ENCODE results near the gene SIRT3. TPM values are rescaled to one million over a fixed set of nuclear protein-coding genes. Genes with fewer than 3 reads are reported as not detected.

Gene SIRT3
- total RNA-seq, result 10.2 and 11.1 TPM in 2 replicates

GRCh38 chr11:235997-236773 lies at the start of gene SIRT3:
Gene SIRT3 (minus strand): TSS chr11:236342. CDS start chr11:236328, 14 bp downstream.

GRCh38 chr11:278001-278951 lies 42.1 kb upstream of the SIRT3 start, which contains the start of gene NLRP6:
Gene NLRP6 (plus strand): TSS chr11:278407. CDS start chr11:278570, 163 bp downstream.

GRCh38 chr11:236774-237767 lies 929 bp upstream of the SIRT3 start, which contains the start of gene PSMD13:
Gene PSMD13 (plus strand): TSS chr11:236976. CDS start chr11:237050, 74 bp downstream.

GRCh38 chr11:207208-207862 lies 28.8 kb downstream of the SIRT3 start, which contains the start of the genes BET1L and RIC8A:
Gene BET1L (minus strand): TSS chr11:207399. CDS start chr11:207321, 78 bp downstream.
Gene RIC8A (plus strand): TSS chr11:207708. CDS start chr11:208855, 1,147 bp downstream.

GRCh38 chr11:192674-193128 lies 43.4 kb downstream of the SIRT3 start, which contains the start of gene SCGB1C1:
Gene SCGB1C1 (plus strand): TSS chr11:193078. CDS start chr11:193100, 22 bp downstream.

Other genes starting within 250 kb of the SIRT3 start
- not detected in 2 replicates for gene SCGB1C1, start 43.3 kb downstream of the SIRT3 start, total RNA-seq
- 34.9 and 44.1 TPM in 2 replicates for gene BET1L, start 28.9 kb downstream of the SIRT3 start, total RNA-seq
- gene RIC8A, start 28.6 kb downstream of the SIRT3 start, total RNA-seq, result 194 and 250 TPM in 2 replicates
- gene PSMD13, start 634 bp upstream of the SIRT3 start, total RNA-seq, result 79.2 and 90.0 TPM in 2 replicates
- gene NLRP6, start 42.1 kb upstream of the SIRT3 start, total RNA-seq, result not detected in 2 replicates
- 14.9 and 25.8 TPM in 2 replicates for gene PGGHG, start 52.8 kb upstream of the SIRT3 start, total RNA-seq
- gene IFITM5, start 63.2 kb upstream of the SIRT3 start, total RNA-seq, result not detected in 2 replicates
- 148 and 188 TPM in 2 replicates for gene IFITM2, start 71.5 kb upstream of the SIRT3 start, total RNA-seq
- 31.5 and 106 TPM in 2 replicates for gene IFITM1, start 77.7 kb upstream of the SIRT3 start, total RNA-seq
- 135 and 137 TPM in 2 replicates for gene IFITM3, start 84.5 kb upstream of the SIRT3 start, total RNA-seq
- gene B4GALNT4, start 133.2 kb upstream of the SIRT3 start, total RNA-seq, result 2.2 and 11.6 TPM in 2 replicates
- gene PKP3, start 157.9 kb upstream of the SIRT3 start, total RNA-seq, result 0.56 and 0.65 TPM in 2 replicates
- 11.1 and 14.8 TPM in 2 replicates for gene SIGIRR, start 178.7 kb upstream of the SIRT3 start, total RNA-seq
- gene ANO9, start 205.7 kb upstream of the SIRT3 start, total RNA-seq, result not detected in 2 replicates
- 30.7 and 49.7 TPM in 2 replicates for gene PTDSS2, start 213.9 kb upstream of the SIRT3 start, total RNA-seq